Ascending aorta (tissue), 2 donors: ENCODE results near the gene HOXB8. TPM values are rescaled to one million over a fixed set of nuclear protein-coding genes. Genes with fewer than 3 reads are reported as not detected.

ENCODE experiments used
- DNase-seq, 2 donors: peaks; one replicate each; pipeline ENCODE4 v3.0.0-alpha.2; 2019; ENCODE audit warnings: low spot score in 2 of 2
- H3K27ac ChIP-seq, 2 donors: fragments of 200-600 bp; sonication (generic); one replicate each; pipeline ENCODE4 v1.5.1; 2016 to 2017; ENCODE audit warnings: mild to moderate bottlenecking in 1 of 2
- H3K27me3 ChIP-seq: fragments of 200-600 bp; sonication (generic); one replicate; pipeline ENCODE4 v1.5.1; 2017
- H3K36me3 ChIP-seq, 2 donors: fragments of 200-600 bp; sonication (generic); one replicate each; pipeline ENCODE4 v1.5.1; 2016
- H3K4me1 ChIP-seq, 2 donors: fragments of 200-600 bp; sonication (generic); one replicate each; pipeline ENCODE4 v1.5.1; 2016 to 2017; ENCODE audit warnings: mild to moderate bottlenecking in 1 of 2
- H3K4me3 ChIP-seq, 2 donors: fragments of 200-600 bp; sonication (generic); one replicate each; pipeline ENCODE4 v1.5.1; 2016 to 2017; ENCODE audit warnings: mild to moderate bottlenecking in 1 of 2
- H3K9me3 ChIP-seq, 2 donors: fragments of 200-600 bp; sonication (generic); one replicate each; pipeline ENCODE4 v1.5.1; 2016
- intact Hi-C: fragments of 100-400 bp; cut with DNase I; formaldehyde crosslinking; loops from one replicate; pipeline ENCODE4 v1.15.1; 2023
- total RNA-seq: library from RNA; depleted of rRNA; stranded (reverse); fragments of >200 nt; gene quantifications from one replicate; pipeline ENCODE4 v1.1.0, GENCODE V29; 2016
- TF ChIP-seq, protein P1 (sequence below), 3 experiments: fragments of 200-600 bp in 2 of 3; fragments of 450-650 bp in 1 of 3; sonication (generic) in 2 of 3; IDR thresholded peaks; one replicate each; pipeline ENCODE4 v1.5.1; 2016 to 2019; ENCODE audit warnings: antibody characterized with exemption in 3 of 3, mild to moderate bottlenecking in 1 of 3, moderate library complexity in 1 of 3

The HOXB8 gene
- total RNA-seq, 1 donor from 2014 or later = not detected

DNA sequence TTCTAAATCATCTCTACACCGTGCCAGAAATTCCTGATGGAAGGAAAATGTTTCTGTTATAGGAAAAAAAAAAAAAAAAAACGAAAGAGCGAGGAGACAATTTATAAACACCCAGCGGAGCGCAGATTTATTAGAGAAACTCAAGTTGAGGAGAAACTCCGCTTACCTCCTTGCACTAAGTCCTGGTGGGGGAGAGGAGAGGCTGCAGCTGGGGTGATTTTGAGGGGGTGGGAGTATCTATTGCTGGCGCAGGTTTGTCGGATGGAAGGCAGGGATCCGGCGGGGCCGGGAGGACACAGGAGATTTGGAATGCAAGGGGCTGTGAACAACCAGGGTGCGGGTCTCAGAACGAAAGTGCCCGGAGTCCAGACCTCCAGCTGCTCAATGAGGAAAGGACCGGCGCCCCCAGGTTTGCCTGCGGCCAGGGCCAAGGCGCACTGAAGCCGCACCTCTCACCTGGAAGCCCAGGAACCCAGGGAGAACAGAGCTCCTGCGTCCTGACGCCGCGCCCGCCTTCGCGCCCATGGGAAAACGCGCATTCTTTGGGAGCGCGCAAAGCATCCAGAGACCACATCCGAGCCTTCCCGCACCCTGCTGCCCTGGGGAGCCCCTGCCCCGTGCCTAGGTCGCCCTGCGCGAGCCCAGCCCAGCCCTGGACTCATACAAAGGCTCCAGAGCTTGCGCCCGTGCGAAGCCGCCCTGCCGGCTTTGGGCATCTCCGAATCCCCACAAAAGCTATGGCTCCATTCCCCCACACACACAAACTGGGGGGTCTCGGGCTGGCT, 2.6 kb upstream of the HOXB8 start:
- intact Hi-C loops = loop anchor here (2.0 kb wide), 2 partner anchors 267 to 283 kb away; no protein-coding TSS in a partner anchor
- peak overlapping the region in 1 of 2 donors; percentile 28 for H3K4me3 ChIP-seq
- H3K9me3 ChIP-seq = no peaks in the 10 kb centered on the region
- peaks cover 4 to 10% of the 10 kb centered on the region in 2 donors for H3K4me1 ChIP-seq
- TF ChIP-seq, protein P1, sequence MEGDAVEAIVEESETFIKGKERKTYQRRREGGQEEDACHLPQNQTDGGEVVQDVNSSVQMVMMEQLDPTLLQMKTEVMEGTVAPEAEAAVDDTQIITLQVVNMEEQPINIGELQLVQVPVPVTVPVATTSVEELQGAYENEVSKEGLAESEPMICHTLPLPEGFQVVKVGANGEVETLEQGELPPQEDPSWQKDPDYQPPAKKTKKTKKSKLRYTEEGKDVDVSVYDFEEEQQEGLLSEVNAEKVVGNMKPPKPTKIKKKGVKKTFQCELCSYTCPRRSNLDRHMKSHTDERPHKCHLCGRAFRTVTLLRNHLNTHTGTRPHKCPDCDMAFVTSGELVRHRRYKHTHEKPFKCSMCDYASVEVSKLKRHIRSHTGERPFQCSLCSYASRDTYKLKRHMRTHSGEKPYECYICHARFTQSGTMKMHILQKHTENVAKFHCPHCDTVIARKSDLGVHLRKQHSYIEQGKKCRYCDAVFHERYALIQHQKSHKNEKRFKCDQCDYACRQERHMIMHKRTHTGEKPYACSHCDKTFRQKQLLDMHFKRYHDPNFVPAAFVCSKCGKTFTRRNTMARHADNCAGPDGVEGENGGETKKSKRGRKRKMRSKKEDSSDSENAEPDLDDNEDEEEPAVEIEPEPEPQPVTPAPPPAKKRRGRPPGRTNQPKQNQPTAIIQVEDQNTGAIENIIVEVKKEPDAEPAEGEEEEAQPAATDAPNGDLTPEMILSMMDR (IDR thresholded peaks at IDR 0.05) = no peak
- no peaks in the 10 kb centered on the region for H3K36me3 ChIP-seq
- no peak for DNase-seq
- H3K27me3 ChIP-seq = peaks cover 35% of the 10 kb centered on the region
- H3K27ac ChIP-seq = no peak overlapping the region

DNA sequence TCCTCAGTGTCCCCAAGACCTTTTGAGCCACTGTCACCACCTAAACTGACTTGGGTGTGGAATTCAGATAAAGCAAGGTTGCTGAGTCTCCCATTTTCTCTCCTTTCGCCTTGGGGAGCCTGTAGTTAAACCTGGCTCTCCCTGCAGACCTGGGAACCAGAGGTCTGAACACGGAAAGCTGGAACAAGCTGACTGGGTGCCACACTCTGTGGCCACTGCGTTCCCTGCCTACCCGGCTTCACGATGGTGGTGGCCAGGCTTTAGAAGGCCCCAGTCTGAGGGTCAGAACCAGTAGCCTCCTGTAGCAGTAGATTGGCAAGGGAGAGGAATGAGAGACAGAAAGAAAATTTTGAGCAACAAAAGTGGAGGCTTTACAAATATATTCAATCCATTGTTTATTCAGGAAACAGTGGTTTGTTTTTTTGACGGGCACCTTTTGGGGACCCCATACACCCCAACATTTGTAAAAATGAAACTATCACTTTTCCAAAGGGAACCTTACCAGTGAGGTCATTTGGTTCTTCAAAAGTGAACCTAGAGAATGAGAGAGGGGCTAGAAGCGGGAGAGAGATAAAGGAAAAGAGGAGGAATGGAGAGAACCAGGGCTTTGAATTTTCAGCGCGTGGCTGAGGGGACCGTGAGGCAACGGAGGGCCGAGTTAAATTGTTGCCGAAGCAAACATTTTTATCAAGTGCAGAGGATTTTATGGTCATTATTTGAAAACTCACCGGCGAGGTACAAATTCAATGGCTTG, 1.8 kb upstream of the HOXB8 start:
- no peak overlapping the region for H3K27ac ChIP-seq
- intact Hi-C loops = no loop called here
- H3K27me3 ChIP-seq = peaks cover 28% of the 10 kb centered on the region
- peaks cover 7 to 17% of the 10 kb centered on the region in 2 donors for H3K4me1 ChIP-seq
- TF ChIP-seq, protein P1 (IDR thresholded peaks at IDR 0.05) = no peak
- H3K36me3 ChIP-seq = no peaks in the 10 kb centered on the region
- H3K9me3 ChIP-seq = no peaks in the 10 kb centered on the region
- no peak overlapping the region for H3K4me3 ChIP-seq
- DNase-seq = no peak

DNA sequence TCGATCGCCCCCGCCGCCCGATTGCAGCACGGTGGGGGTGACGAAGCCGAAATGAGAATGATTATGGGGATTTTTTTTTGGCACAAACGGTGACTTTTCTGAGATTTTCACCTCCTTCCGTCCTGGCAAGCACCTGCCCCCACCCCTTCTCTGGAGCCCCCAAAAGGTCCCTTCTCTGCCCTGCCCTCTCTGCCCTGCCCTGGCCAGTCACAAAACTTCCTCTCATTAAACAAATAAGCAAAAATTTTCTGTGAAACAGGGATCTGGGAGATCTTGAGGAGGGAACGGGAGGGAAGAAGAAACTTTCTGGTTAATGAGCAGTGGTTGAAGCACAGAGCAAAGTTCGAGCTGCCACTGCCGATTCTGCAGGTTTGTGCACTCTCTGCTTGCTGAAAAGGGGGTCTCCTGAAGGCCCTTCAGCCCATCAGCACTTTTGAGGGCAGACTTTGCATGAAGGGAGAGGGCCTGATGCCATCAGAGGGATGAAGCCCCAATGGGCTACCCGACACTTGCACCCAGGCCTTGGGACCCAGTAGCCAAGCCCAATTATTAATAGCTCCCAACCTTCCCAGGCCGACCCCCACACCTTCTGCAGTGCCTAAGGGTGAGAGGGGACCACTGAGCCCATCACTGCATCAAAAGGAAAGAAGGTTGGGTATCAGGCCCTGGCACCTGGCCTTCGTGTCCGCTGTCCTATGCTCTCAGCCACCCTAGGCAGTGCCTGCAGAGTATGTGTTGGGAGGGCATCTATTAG, 1.0 kb upstream of the HOXB8 start:
- intact Hi-C loops = no loop called here
- Histone ChIP-seq H3K4me1 (peaks cover 9 to 21% of the 10 kb centered on the region in 2 donors), H3K9me3 (no peaks in the 10 kb centered on the region), H3K27me3 (peaks cover 27% of the 10 kb centered on the region), H3K36me3 (no peaks in the 10 kb centered on the region), H3K4me3 (no peak overlapping the region), H3K27ac (no peak overlapping the region)
- DNase-seq = no peak
- TF ChIP-seq, protein P1 (IDR thresholded peaks at IDR 0.05) = no peak

DNA sequence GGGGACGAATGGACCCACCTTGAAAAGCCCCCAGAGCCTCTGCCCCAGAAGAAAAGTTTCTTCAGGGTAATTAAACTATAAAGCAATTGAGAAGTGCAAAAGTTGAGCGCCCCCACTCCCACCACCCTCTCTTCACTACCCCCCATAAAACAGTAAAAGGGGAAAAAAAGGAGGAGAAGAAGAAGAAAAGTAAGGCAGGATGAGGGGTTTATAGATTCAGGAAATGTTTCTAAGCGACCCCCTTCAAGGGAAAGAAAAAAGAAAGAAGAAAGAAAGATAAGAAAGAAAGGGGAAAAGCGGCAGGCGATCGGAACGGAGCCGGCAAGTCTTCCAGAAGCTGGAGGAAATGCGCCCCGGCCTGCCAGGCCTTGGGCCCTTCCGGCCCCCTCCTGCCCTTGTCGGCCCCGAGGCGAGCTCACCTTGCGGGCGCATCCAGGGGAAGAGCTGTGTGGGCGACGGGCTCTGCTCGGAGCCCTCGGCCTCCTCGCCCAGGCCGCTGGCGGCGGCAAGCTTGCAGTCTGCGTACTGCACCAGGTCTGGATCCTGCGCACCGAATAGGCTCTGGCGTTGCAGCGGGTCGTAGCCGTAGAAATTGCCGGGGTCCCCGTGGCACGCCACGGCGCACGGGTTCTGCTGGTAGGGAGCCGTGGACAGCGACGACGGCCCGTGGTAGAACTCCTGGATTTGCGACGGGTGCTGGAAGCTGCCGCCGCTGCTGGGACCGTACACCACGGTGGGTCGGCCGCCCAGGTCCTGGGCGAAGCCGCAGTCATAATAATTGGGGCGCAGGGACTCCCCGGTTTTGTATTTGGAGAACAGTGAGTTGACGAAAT, 1.0 kb downstream of the HOXB8 start:
- peaks cover 27% of the 10 kb centered on the region for H3K27me3 ChIP-seq

More for the DNA sequence above, 1.0 kb downstream of the HOXB8 start:
- no peak for DNase-seq
- TF ChIP-seq, protein P1 (IDR thresholded peaks at IDR 0.05) = no peak
- H3K9me3 ChIP-seq = no peaks in the 10 kb centered on the region
- intact Hi-C loops = loop anchor here (1.0 to 5.0 kb wide), 2 partner anchors 10 to 587 kb away; partner anchors contain the start of gene HOXB6
- H3K4me1 ChIP-seq = peaks cover 12 to 29% of the 10 kb centered on the region in 2 donors
- peak overlapping the region; percentile 39 to 69 for H3K4me3 ChIP-seq
- no peak overlapping the region for H3K27ac ChIP-seq
- no peaks in the 10 kb centered on the region for H3K36me3 ChIP-seq
